ENCODE results near the gene WDR91.

The WDR91 gene

DNA sequence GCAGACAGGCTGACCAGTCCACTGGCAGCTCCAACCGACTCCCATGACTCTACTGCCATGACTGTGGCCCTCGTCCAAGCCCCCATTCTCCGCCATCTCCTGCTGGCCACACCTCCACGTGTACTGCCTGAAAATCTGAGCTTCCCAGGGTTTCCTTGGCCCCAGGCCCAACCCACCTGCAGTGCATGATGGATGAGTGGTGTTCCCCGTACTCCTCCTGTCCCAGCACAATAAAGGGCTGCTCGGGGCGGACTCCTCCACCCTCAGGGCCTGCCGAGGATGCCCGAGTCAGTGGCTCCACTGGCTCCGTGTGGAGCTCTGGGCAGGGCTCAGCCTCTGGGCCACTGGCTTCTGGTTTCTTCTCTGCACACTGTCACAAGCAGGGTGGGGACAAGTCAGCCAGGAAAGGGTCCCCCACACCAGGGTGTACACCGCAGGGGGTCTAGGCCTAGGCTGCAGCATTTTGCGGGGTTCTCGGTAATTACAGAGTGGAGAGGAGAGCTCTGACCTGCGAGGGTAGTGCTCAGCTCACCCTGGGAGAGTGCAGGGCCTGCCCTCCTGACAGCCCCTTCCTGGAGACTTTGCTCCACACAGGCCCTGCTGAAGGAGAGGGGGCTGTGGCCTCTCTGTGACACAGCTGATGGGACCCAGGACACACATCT, 15.2 kb downstream of the WDR91 start:
- no peak for DNase-seq

GRCh38 chr7:135195156-135195555, 16.2 kb downstream of the WDR91 start:
- no peak for DNase-seq

GRCh38 chr7:135194494-135195095, 16.7 kb downstream of the WDR91 start:
- no peak for DNase-seq

DNA sequence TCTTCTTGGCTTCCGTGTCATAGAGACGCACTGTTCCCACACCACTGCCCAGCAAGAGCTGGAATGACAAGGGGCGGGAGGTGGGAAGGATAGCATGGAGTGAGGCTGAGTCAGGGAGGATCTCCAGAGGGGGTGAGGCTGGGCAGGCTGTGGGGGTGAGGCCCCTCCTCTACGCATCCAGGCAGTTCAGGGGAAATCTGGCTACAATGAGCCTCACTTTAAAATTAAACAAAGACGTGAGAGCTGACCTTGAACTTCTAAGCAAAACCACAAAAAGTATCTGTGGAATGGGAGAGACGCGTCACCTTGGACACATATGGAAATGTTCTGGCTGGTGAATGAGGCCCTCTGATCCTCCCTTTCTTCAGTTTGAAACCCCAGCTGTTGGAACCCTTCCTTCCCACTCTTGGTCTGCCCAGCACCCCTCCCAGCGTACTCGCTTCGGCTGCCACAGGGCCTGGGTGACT, 17.7 kb downstream of the WDR91 start:
- DNase-seq = no peak

GRCh38 chr7:135192914-135193536, 18.3 kb downstream of the WDR91 start:
- no peak for DNase-seq

DNA sequence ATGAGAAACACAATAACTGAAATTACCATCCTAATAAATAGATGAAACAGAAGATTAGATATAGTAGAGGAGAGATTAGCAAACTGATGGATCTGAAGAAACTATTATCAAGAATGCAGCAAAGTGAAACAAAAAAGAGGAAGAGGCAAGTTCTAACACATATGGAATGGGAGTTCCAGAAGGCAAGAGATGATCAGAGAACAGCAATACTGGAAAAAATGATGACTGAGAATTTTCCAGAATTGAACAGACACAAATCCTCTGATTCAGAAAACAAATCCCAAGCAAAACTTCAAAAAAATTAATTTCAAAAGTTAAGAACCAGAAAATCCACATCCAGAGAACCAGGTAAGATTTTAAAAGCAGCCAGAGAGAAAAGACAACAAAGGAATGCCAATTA, 20.6 kb downstream of the WDR91 start:
- DNase-seq = no peak

- DNase-seq = no peak
Measured at GRCh38 chr7:135189961-135190360, 21.4 kb downstream of the WDR91 start.

GRCh38 chr7:135189221-135189662, 22.1 kb downstream of the WDR91 start:
- DNase-seq = no peak

GRCh38 chr7:135188298-135188984, 22.9 kb downstream of the WDR91 start:
- no peak for DNase-seq

DNA sequence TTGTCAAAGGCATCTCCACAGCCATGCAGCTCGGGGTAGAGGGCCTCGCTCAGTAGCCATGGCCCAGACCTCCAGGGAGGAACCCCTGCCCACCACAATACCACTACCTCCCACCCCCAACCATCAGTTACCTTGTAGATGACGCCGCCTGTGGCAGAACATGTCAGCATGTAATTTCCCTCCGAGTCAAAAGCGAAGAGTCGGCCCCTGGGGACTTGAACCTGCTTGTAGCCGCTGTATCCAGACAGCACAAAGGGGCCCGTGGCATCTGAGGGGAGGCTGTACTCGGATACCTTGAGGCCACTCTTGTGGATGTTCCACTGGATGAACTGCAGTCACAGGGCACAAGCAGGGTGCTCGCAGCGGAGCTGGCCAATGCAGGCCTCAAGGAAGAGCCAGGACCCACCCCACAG, 24.5 kb downstream of the WDR91 start:
- no peak for DNase-seq

- no peak for DNase-seq
Measured at GRCh38 chr7:135186261-135186540, 25.1 kb downstream of the WDR91 start.

- DNase-seq = no peak
Measured at GRCh38 chr7:135185471-135186260, 25.7 kb downstream of the WDR91 start.

- no peak for DNase-seq
Measured at GRCh38 chr7:135184254-135184841, 27.0 kb downstream of the WDR91 start.

- no peak for DNase-seq
Measured at GRCh38 chr7:135183478-135183877, 27.8 kb downstream of the WDR91 start.

DNA sequence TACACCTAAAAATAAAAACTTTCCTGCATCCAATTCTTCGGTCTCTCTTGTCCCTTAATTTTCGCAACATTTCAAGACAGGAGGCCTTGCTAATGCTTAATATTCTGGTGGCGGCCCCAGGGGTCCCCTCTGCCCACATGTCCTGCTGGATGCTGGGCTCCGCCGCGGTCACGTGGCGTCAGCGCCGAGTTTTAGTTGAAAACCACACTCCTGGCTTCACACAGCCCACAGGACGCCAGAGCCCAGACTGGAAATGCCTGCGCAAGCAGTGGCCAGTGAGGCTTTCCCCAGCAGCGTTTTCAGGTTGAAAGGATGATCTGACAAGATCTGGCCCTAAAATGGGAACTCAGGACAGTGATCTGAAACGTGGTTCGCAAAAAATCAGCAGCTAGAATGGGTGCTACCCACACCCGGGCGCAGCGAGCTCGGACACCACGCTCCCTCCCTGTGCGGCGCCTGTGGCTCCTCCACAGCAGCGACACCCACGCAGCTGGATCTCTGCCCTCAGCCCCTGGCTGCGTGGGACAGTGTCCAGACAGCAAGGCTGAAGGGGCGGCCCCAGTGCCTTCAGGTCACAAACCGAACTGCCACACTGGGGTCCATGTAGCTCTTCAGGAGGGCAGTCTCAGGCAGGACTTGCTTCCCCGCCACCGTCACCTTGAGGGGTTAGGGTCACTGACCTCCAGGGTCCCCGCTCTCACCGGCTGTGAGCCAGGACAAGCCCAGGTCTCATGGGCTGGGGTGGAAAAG, 29.2 kb downstream of the WDR91 start:
- DNase-seq = no peak

GRCh38 chr7:135181261-135181928, 29.9 kb downstream of the WDR91 start:
- DNase-seq = no peak

DNA sequence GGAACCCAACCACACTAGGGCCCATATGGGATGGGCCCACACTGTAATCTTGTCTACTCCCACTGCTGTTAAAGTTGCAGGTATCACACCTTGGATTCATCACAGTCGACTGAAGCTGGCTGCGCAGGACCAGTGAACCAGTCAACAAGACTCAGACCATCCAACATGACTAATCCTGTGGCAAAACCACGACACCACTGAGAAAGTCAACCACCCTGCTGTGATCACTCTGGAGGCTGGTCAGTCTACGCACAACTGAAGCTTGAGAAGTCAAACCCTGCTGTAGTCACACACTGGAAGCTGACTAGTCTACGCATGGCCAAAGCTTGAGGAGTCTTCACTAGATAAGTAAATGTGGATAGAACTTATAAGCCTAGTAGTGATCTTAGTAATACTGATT, 31.2 kb downstream of the WDR91 start:
- no peak for DNase-seq

- DNase-seq = no peak
Measured at GRCh38 chr7:135179321-135179925, 31.9 kb downstream of the WDR91 start.

GRCh38 chr7:135178364-135178763, 33.0 kb downstream of the WDR91 start:
- DNase-seq = no peak

GRCh38 chr7:135177028-135177696, 34.2 kb downstream of the WDR91 start:
- DNase-seq = no peak
